HS-27A (cell line): Measurements from ENCODE around the gene LCE1F.

Experiments used
- DNase-seq: peaks from one replicate; pipeline ENCODE4 v3.0.0-alpha.2; 2012; ENCODE audit warnings: low read depth, missing footprints

LCE1F gene

DNA sequence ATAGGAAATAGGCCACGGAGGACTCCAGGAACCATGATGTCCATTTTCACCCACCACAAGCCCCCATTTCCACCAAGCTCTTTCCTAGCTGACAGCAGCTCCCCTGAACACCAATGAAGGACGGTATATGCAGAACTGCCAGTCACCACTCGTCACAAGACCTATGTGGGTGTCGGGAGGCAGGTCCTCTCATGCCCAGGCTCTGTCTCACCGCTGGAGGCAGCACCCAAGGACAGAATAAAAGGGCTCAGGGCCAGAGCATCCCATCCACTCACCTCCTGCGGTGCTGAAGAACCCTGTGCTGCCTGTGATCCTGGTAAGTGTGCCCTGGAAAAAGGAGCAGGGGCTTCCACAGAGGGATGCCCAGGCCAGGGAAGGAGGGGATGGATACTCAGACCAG lies at the start of gene LCE1F:
Gene LCE1F, plus strand, starts transcription at position 266 of the 400 bp plus-strand sequence. CDS start 1,232 bp downstream, outside the sequence.
- no peak for DNase-seq

DNA sequence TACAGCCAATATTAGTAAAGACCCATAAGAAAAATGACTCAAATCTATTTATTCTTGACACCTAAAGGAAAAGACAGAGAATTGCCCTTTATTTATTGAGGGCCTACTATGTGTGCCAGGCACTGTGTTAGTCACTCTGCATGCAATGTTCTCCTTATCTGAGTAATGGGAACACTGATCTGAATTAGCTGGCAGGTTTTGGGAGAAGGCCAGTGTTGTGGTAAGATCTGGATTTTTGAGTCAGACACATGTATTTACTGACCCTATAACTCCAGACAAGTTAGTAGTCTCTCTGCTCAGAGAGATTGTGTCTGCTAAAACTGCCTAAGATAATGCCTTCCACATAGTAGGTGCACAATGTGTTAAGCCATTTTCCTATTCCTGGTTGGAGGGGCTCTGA lies 49.7 kb upstream of the LCE1F start:
- no peak for DNase-seq

DNA sequence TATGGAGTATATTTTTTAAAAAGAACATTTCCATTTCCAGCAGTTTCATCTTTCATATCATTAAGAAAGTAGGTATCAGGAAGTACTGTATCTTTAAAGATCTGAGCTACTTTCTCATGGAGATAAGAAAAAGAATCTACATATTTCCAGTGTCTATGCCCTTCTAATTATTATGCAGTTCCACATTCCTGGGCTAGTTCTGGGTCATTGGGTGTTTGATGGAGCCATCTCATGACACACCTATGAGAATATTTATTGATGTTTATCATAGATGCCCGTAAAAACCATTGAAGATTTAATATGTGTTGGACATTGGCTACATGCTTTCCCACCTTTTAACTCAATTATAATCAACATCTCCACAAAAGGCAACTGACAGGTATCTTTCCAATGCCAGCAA lies 46.0 kb upstream of the LCE1F start:
- no peak for DNase-seq

- DNase-seq, result no peak
Observed at GRCh38 chr1:152735648-152736047, 39.3 kb upstream of the LCE1F start.

DNA sequence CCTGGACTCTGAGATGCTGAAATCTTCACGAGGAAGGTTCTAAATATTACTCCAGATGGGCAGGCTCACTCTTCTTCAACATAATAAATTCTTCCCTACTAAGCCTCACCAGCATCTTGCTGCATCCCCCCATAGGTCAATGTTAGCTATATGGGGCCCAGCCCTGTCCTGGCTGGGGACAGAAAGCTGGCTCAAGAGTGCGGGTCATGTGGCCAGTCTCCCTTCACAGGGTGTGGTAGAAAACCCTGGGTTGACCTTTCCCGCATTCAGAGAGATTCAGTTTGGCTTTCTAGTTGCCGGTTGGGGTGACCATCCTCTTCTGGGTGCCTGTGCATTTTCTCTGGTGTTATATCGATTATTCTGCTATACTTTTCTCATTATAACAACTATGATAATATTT lies 36.9 kb upstream of the LCE1F start:
- no peak for DNase-seq

- DNase-seq, result no peak
Observed at GRCh38 chr1:152739841-152740240, 35.1 kb upstream of the LCE1F start.

GRCh38 chr1:152741656-152742055 lies 33.3 kb upstream of the LCE1F start:
- DNase-seq, result no peak

DNA sequence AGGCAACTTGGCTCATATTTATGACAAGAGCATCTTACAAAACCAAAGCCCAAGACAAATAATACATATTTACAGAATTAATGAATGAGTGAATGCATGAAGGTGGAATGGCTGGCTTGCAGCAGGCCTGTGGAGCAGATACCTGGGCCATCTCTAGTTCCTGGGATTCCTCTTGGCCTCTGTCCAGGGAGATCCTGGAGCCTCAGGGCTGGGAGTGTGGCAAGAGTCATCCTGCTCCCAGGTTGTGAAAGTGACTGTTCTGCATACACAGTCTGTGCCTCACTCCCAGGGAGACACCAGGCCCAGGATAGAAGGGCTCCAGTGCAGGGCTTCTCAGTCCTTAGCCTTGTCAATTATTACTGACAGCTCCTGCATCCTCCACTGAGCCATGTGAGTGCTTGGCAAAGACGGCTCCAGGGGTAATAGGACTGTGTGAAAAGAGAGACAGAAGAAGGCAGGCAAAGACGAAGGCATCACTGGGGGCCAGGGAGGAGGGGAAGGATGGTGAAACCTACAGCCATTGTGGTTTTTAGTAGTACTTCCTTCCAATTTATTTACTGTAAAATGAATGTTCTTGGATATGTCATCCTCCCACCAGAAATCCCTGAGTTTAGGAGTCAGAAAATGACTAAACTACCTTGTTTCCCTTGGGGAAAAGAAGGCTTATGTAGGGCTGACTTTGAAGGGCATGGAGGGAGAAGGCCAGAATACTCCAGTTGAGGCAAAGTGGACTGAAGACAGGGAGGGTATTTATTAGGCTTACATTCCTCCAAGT lies 31.4 kb upstream of the LCE1F start:
- DNase-seq, result no peak

DNA sequence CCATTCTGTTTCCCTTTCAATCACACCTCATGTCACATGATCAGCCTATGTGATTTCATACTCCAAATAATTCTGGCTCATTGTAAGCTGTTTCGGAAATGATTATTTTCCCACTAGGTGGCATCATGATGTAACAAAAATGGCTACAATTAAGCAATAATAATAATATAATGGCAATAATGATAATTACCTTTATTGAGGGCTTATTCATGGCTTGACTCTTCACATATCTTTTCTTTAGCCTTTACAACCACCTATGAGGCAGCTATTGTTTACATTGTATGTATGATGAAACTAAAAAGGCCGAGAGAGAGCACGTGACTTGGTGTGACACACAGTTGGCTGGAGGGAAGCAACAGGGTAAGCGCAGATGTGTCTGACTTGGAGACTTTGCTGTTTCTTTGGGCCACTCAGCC lies 29.6 kb upstream of the LCE1F start:
- peak; percentile 65 for DNase-seq

DNA sequence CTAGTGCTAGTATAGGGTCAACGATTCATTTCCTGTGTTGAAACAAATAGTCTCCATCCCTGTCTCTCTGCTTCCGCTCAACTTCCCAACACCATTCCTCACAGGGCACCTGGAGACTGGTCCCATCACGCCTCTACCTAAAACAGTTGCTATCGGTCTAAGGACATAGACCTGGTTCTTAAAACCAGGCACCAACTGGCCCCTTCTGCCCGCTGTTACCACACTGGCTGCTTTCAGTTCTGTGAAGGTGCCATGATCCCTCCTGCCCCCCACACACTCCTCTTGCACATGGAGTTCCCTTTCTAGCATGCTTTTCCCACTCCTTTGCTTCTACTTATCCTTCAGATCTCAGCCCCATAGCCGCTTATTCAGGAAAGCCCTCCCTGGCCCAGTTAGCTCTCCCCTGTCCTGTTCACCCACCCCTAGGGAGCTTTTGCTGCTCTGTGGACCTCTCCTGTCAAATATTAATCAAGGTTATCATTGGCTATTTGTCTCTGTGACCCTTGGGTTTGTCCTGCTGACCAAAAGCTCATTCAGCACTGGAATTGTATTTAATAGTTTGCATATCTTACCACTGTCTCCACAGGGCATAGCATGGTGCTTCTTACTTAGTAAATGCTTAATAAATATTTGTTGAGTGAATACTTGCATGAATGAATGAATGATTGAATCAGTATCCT lies 29.0 kb upstream of the LCE1F start:
- no peak for DNase-seq

DNA sequence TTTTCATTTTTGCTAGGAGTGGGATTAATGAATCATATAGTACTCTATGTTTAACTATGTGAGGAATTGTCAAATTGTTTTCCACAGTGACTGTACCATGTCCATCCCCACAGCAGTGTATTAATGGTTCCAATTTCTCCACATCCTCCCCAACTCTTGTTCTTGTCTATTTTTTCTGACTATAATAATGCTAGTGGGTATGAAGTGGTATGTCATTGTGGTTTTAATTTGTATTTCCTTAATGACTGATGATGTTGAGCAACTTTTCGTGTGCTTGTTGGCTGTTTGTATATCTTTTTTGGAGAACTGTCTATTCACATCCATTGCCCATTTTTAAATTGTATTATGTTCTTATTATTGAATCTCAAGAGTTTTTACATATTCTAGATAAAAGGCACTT lies 27.1 kb upstream of the LCE1F start:
- DNase-seq, result no peak

DNA sequence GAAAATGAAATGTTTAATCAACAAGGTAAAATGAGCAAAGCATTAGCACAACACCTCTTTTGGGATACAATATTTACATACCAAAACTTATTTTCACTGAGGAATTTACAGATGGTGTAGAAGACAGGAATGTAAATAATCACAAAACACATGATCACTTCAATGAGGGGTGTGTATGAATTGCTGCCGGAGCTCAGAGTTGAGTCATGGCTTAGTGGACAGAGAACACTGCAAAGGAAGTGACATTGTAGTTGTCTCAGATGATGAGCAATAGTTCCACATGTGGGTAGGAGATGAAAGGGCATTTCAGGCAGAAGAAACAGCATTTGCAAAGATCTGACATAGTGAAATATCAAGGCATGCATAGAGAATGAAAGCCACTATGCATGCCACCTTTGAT lies 22.7 kb upstream of the LCE1F start:
- peak; percentile 84 for DNase-seq

DNA sequence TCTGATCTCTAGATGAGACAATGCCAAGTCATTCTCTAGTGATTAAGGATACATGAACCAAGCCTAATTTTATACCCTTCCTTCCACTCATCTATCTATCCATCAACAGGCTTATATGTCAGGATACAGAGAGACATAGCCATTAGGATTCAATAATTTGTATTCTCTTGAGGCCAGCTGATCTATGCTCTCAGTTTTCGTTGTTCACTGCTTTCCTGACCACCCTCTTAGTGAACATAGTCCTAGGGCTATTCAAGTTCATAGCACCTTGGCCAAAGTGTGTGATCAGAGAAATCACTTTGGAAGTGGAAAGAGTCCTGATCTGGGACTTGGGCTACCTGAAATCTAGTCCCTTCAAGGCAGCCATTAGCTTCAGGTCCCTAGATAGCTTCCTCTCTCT lies 21.4 kb upstream of the LCE1F start:
- no peak for DNase-seq

DNA sequence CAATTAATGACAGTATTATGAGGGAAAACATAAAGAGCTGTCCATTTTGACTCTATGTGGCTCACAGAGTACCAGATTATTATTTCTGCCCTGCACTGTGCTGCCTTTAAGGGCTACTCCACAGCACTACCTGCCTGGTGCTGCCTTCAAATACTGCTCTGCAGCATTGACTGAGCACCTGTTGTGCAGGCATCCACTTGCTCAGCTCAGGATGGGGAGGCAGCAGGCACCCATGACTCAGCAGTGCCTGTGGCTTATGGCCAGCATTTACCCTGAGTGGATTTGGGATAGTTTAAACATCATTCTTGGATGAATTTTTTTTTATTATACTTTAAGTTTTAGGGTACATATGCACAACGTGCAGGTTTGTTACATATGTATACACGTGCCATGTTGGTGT lies 18.1 kb upstream of the LCE1F start:
- no peak for DNase-seq

DNA sequence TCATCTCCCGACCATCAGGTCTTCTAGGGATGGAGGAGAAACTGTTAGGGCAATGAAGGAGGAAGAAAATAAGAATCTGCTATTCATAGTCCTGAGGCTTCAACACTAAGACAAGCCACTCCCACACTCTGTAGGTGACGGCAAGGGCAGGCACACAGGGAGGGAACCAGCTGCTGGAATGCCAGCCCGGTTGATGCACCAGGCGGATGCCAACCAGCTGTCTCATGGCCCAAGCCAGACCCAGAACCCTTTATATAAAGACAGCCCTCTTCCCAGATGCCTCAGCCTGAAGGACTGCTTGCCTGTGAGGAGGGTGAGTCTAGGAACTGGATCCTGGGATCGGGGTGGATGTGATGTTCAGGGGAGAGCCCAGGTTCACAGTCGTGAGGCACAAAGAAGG lies 17.2 kb upstream of the LCE1F start, which contains the start of gene KPRP:
Gene KPRP, plus strand, starts transcription at position 279 of the 400 bp plus-strand sequence. CDS start 1,564 bp downstream, outside the sequence.
- peak; percentile 59 for DNase-seq

- DNase-seq, result no peak
Observed at GRCh38 chr1:152758636-152759035, 16.3 kb upstream of the LCE1F start.

- DNase-seq, result no peak
Observed at GRCh38 chr1:152759453-152760173, 15.3 kb upstream of the LCE1F start.

DNA sequence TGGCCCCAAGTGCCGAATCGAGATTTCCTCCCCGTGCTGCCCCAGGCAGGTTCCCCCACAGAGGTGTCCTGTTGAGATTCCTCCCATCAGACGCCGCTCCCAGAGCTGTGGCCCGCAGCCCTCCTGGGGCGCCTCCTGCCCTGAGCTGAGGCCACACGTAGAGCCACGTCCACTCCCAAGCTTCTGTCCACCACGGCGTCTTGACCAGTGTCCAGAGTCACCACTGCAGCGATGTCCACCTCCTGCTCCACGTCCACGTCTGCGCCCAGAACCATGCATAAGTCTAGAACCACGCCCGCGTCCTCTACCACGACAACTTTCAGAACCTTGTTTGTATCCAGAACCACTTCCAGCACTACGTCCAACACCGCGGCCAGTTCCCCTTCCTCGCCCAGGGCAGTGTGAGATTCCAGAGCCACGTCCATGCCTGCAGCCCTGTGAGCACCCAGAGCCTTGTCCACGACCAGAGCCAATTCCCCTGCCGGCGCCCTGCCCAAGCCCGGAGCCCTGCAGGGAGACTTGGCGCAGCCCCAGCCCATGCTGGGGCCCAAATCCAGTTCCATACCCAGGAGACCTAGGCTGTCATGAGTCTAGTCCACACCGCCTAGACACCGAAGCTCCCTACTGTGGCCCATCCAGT lies 14.3 kb upstream of the LCE1F start:
- no peak for DNase-seq

DNA sequence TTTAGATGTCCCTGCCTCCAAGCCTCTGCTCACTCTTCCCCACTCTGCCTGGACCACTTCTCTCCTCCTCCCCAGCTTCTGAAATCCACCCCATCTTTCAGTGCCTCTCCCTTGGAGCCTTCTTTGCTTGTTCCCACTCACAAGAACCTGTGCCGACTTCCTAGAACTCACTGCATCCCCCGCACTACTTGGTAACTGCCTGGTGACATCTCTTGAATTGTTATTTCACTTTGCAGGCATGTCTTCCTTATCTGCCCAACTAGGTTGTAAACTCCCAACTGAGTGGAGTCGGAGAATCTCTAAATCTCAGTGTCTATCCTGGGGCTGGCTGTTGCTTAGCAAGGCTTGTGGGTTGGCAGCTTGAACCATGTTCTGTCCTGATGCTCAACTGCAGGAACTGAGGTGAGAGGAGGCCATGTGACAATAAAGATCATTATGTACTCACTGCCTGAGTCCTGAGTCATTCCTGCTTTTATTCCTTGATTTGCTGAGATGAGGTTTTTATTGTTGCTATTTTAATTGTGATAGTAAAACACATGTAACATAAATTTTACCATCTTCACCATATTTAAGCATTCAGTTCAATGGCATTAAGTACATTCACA lies 13.2 kb upstream of the LCE1F start:
- no peak for DNase-seq

- no peak for DNase-seq
Observed at GRCh38 chr1:152768847-152769533, 6.0 kb upstream of the LCE1F start.

GRCh38 chr1:152770411-152770810 lies 4.5 kb upstream of the LCE1F start:
- no peak for DNase-seq
